ENCODE results near the gene CCDC74A.

- TF ChIP-seq CTCF (IDR thresholded peaks at IDR 0.05 in 2 of 3, conservative IDR thresholded peaks at IDR 0.05 in 1 of 3; ENCODE audit: insufficient read depth in 2 of 3, low read depth in 1 of 3, low read length in 3 of 3) (no peak), TCFL5 (CRISPR knock-in tag; conservative IDR thresholded peaks at IDR 0.05) (no peak), RHOXF2B (CRISPR knock-in tag; conservative IDR thresholded peaks at IDR 0.05) (no peak), POLR2AphosphoS5 (IDR thresholded peaks at IDR 0.05; ENCODE audit: control insufficient read depth, insufficient read depth, low read depth, low read length) (no peak), CAMTA2 (CRISPR knock-in tag; conservative IDR thresholded peaks at IDR 0.05) (no peak), TAF1 (IDR thresholded peaks at IDR 0.05; ENCODE audit: control insufficient read depth, extremely low read depth, insufficient read depth, low read length, severe bottlenecking) (no peak), EP300 (IDR thresholded peaks at IDR 0.05; ENCODE audit: low read length) (no peak), ARID3A (IDR thresholded peaks at IDR 0.05; ENCODE audit: borderline replicate concordance, low read depth, low read length) (no peak), ZNF384 (IDR thresholded peaks at IDR 0.05; ENCODE audit: low read depth, low read length) (no peak)
These were observed 34.3 kb upstream of the CCDC74A start for GRCh38 chr2:131493199-131493968.

Measured in K562 (cell line).